ENCODE results near the gene PYGB. TPM values are rescaled to one million over a fixed set of nuclear protein-coding genes. Genes with fewer than 3 reads are reported as not detected.
"Not testable (repeated sequence)": the region's sequence is repeated elsewhere in the genome, so short reads cannot be mapped to it uniquely, and the experiment has no call there.

The PYGB gene
- total RNA-seq, 4 donors from 2014 or later = 71.6 to 119 (median 78.6) TPM

- peaks cover 0 to 42% (median 13%) of the 10 kb centered on the region in 4 donors for H3K4me1 ChIP-seq
- no peaks in the 10 kb centered on the region for H3K27me3 ChIP-seq
- WGBS, 2 donors = 70 to 75% methylated on average over 2 of the region's 2 CpGs
- peaks cover 0 to 22% (median 0%) of the 10 kb centered on the region in 3 donors for H3K36me3 ChIP-seq
- DNase-seq (ENCODE audit: low spot score in 2 of 2) = no peak
- TF ChIP-seq POLR2A (IDR thresholded peaks at IDR 0.05) = no peak
- no peak for TF ChIP-seq EP300 (IDR thresholded peaks at IDR 0.05)
- no peak for TF ChIP-seq CTCF (IDR thresholded peaks at IDR 0.05)
- no peaks in the 10 kb centered on the region for H3K9me3 ChIP-seq
- H3K27ac ChIP-seq = peak overlapping the region in 1 of 4 donors; percentile 28
- H3K4me3 ChIP-seq = no peak overlapping the region
Observed at GRCh38 chr20:25325997-25326396, 78.1 kb downstream of the PYGB start.

- no peak for DNase-seq (ENCODE audit: low spot score in 2 of 2)
- peaks cover 0 to 5% (median 0%) of the 10 kb centered on the region in 3 donors for H3K36me3 ChIP-seq
- H3K9me3 ChIP-seq = no peaks in the 10 kb centered on the region
- H3K27ac ChIP-seq = peak overlapping the region in 1 of 4 donors; percentile 33
- no peaks in the 10 kb centered on the region for H3K27me3 ChIP-seq
- TF ChIP-seq CTCF (IDR thresholded peaks at IDR 0.05) (no peak), EP300 (IDR thresholded peaks at IDR 0.05) (no peak), POLR2A (IDR thresholded peaks at IDR 0.05) (no peak)
- H3K4me3 ChIP-seq = no peak overlapping the region
- peaks cover 0 to 33% (median 7%) of the 10 kb centered on the region in 4 donors for H3K4me1 ChIP-seq
- 59 to 75% methylated on average over 7 of the region's 7 CpGs for WGBS, 2 donors
Observed at GRCh38 chr20:25327521-25328235, 79.8 kb downstream of the PYGB start.

- H3K36me3 ChIP-seq = no peaks in the 10 kb centered on the region
- H3K27ac ChIP-seq = peak overlapping the region in 1 of 4 donors; percentile 33
- 89 to 96% methylated on average over 6 to 12 of the region's 12 CpGs for whole genome bisulfite sequencing, 2 donors
- no peak overlapping the region for H3K4me3 ChIP-seq
- TF ChIP-seq CTCF (IDR thresholded peaks at IDR 0.05) (no peak), POLR2A (IDR thresholded peaks at IDR 0.05) (no peak), EP300 (IDR thresholded peaks at IDR 0.05) (no peak)
- H3K4me1 ChIP-seq = peaks cover 0 to 27% (median 4%) of the 10 kb centered on the region in 4 donors
- DNase-seq (ENCODE audit: low spot score in 2 of 2) = no peak
- no peaks in the 10 kb centered on the region for H3K27me3 ChIP-seq
- H3K9me3 ChIP-seq = no peaks in the 10 kb centered on the region
Observed at GRCh38 chr20:25328954-25329498, 81.1 kb downstream of the PYGB start.

- H3K9me3 ChIP-seq; H3K27me3 ChIP-seq; H3K4me3 ChIP-seq; H3K36me3 ChIP-seq; H3K27ac ChIP-seq; DNase-seq (ENCODE audit: low spot score in 2 of 2): not testable (repeated sequence)
- H3K4me1 ChIP-seq = peaks cover 0 to 30% (median 2%) of the 10 kb centered on the region in 4 donors
- 91 to 93% methylated on average over 1 of the region's 1 CpG for WGBS, 2 donors
Observed at GRCh38 chr20:25334972-25335371, 87.1 kb downstream of the PYGB start.

GRCh38 chr20:25336561-25337422 is 88.9 kb downstream of the PYGB start:
- Histone ChIP-seq H3K4me1 (peaks cover 0 to 30% (median 8%) of the 10 kb centered on the region in 4 donors), H3K27ac (peak overlapping the region in 2 of 4 donors; percentile 44 to 45), H3K36me3 (no peaks in the 10 kb centered on the region), H3K27me3 (no peaks in the 10 kb centered on the region), H3K4me3 (no peak overlapping the region), H3K9me3 (no peaks in the 10 kb centered on the region)
- DNase-seq (ENCODE audit: low spot score in 2 of 2) = no peak
- TF ChIP-seq CTCF (IDR thresholded peaks at IDR 0.05) = peak; percentile 11 to 52 (median 35)
- no peak for TF ChIP-seq POLR2A (IDR thresholded peaks at IDR 0.05)
- WGBS, 2 donors = 73 to 81% methylated on average over 17 of the region's 17 CpGs

Measured in tibial nerve (tissue), 4 donors.